ENCODE data around the gene LYZ.

DNA sequence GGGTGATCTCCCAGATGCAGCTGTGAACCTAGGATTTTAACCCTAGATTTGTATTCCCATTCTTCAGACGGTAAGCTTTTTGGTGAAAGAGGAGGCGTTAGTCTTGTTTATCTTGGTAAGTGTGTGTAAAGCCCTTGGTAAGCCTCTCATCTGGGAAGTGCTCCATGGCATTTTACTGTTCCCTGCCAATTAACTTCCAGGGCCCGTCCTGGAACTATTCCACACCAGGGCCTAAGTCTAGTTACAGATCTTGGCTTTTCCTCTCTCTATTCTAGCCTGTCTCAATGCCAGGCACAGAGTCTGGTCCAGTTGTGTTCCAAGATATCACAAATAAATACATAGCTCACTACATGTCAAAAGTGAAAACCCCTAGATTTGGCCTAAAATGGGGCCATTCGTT is 53.8 kb downstream of the LYZ start:
- TF ChIP-seq, protein P1, sequence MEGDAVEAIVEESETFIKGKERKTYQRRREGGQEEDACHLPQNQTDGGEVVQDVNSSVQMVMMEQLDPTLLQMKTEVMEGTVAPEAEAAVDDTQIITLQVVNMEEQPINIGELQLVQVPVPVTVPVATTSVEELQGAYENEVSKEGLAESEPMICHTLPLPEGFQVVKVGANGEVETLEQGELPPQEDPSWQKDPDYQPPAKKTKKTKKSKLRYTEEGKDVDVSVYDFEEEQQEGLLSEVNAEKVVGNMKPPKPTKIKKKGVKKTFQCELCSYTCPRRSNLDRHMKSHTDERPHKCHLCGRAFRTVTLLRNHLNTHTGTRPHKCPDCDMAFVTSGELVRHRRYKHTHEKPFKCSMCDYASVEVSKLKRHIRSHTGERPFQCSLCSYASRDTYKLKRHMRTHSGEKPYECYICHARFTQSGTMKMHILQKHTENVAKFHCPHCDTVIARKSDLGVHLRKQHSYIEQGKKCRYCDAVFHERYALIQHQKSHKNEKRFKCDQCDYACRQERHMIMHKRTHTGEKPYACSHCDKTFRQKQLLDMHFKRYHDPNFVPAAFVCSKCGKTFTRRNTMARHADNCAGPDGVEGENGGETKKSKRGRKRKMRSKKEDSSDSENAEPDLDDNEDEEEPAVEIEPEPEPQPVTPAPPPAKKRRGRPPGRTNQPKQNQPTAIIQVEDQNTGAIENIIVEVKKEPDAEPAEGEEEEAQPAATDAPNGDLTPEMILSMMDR (conservative IDR thresholded peaks at IDR 0.05 in 1 of 2, IDR thresholded peaks at IDR 0.05 in 1 of 2; ENCODE audit: low read depth in 1 of 2, low read length in 2 of 2) = no peak
- no peak for TF ChIP-seq EZH2 (IDR thresholded peaks at IDR 0.05; ENCODE audit: low read length, missing control alignments)
